Measurements from ENCODE around the gene GGNBP2.

Gene GGNBP2

GRCh38 chr17:36628576-36628975 lies 83.9 kb downstream of the GGNBP2 start:
- DNase-seq: no peak

- peak in 51 of 56 donors; percentile 9 to 86 (median 57) for DNase-seq
These were observed 84.6 kb downstream of the GGNBP2 start for GRCh38 chr17:36629252-36629847.

- DNase-seq: no peak
These were observed 85.3 kb downstream of the GGNBP2 start for GRCh38 chr17:36629970-36630502.

- no peak for DNase-seq
These were observed 86.3 kb downstream of the GGNBP2 start for GRCh38 chr17:36631022-36631421.

- DNase-seq: peak in 16 of 56 donors; percentile 4 to 51 (median 28)
These were observed 88.4 kb downstream of the GGNBP2 start for GRCh38 chr17:36632916-36633771.
